ENCODE data around the gene ZNF732.
"Not testable (repeated sequence)": the region's sequence is repeated elsewhere in the genome, so short reads cannot be mapped to it uniquely, and the experiment has no call there.

ZNF732 gene

DNA sequence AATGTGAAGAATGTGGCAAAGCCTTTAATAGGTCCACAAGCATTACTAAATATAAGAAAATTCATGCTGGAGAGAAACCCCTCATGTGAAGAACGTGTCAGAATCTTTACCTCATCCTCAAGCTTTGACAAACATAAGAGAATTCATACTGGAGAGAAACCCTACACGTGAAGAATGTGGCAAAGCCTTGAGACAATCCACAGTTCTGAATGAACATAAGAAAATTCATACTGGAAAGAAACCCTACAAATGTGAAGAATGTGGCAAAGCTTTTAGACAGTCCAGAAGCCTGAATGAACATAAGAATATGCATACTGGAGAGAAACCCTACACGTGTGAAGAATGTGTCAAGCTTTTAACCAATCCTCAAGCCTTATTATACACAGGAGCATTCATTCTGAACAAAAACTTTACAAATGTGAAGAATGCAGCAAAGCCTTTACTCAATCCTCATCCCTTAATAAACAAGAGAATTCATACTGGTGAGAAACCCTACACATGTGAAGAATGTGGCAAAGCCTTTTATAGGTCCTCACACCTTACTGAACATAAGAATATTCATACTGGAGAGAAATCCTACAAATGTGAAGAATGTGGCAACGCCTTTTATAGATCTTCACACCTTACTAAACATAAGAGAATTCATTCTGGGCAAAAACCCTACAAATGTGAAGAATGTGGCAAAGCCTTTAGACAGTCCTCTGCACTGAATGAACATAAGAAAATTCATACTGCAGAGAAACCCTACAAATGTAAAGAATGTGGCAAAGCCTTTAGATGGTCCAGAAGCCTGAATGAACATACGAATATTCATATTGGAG lies 51.1 kb downstream of the ZNF732 start:
- no peak for DNase-seq (ENCODE audit: low read depth)

DNA sequence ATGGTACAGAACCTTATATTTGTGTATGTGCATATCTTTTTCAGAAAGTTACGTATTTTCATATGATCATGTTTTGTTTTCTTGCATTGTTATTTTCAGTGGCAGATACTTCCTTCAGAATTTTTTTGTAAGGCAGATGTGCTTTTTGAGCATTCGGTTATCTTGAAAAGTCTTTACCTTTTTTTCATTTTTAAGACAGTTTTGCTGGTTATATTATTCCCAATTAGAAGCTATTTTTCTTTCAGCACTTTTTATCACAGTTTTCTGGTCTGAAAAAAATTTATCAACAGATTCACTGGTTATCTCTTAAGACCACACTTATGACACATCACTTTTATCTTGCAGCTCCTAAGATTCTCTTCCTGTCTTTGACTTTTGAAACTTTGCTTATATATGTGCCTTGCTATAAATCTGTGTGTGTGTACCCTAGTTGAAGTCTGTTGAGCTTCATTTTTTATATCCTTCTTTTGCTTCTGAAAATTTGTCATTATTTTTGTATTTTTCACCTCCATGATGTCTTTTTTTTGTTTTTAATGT lies 53.1 kb downstream of the ZNF732 start:
- no peak for DNase-seq (ENCODE audit: low read depth)

DNA sequence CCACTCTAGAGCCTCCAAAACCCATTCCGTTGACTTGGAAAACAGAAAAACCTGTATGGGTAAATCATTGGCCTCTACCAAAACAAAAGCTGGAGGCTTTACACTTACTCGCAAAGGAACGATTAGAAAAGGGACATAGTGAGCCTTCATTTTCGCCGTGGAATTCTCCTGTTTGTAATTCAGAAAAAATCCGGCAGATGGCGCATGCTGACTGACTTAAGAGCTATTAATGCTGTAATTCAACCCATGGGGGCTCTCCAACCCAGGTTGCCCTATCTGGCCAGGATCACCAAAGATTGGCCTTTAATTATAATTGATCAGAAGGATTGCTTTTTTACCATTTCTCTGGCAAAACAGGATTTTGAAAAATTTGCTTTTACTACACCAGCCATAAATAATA lies 60.8 kb downstream of the ZNF732 start:
- DNase-seq (ENCODE audit: low read depth) = no peak

DNA sequence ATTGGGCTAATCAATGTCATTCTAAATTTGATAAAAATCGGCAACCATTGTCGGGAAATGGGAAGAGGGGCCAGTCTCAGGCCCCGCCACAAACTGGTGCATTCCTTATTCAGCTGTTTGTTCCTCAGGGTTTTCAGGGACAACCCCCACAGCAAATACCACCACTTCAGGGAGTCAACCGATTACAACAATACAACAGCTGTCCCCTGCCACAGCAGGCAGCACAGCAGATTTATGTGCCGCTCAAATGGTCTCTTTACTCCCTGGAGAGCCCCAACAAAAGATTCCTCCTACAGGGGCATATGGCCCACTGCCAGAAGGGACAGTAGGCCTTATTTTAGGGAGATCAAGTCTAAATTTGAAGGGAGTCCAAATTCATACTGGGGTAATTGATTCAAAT lies 61.8 kb downstream of the ZNF732 start:
- DNase-seq (ENCODE audit: low read depth) = no peak

DNA sequence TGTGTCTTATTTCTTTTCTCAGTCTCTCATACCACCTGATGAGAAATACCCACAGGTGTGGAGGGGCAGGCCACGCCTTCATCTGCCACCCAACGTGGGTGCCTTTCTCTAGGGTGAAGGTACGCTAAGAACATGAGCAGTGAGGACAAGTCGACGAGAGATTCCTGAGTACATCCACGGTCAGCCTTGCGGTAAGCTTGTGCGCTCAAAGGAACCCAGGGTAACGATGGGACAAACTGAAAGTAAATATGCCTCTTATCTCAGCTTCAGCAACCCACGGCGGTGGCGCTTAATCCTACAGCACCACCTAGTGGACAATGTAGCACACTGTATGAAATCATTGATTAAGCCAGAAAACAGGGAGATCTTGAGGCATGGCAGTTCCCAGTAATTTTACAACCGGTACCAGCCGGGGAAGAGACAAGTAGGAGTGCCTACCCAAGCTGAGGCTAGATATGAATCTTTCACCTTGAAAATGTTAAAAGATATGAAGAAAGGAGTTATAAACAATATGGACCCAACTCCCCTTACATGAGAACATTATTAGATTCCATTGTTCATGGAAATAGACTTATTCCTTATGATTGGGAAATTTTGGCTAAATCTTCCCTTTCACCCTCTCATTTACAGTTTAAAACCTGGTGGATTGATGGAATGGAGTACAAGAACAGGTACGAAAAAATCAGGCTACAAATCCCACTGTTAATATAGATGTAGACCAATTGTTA lies 63.0 kb downstream of the ZNF732 start:
- peak; percentile 8 for DNase-seq (ENCODE audit: low read depth)

DNA sequence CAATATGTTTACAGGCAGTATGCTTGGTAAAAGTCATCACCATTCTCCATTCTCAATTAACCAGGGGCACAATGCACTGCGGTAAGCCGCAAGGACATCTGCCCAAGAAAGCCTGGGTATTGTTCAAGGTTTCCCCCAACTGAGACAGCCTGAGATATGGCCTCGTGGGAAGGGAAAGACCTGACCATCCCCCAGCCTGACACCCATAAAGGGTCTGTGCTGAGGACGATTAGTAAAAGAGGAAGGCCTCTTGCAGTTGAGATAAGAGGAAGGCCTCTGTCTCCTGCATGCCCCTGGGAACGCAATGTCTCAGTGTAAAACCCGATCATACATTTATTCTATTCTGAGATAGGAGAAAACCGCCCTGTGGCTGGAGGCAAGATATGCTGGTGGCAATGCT lies 63.9 kb downstream of the ZNF732 start:
- not testable (repeated sequence) for DNase-seq (ENCODE audit: low read depth)

DNA sequence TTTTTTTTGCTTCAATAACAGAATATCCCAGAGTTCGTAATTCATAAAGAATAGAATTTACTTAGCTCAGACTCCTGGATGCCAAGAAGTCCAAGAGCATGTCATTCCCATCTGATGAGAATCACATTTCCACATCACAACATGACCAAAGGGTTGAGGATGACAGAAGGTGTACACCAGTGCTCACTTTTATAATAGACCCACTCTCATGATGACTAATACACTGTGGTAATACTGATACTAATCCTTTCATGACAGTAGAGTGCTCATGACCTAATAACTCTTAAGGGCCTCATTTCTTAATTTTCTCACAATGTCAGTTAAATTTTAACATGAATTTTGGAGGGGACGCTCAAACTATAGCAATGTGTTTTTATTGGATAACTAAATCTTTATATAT lies 69.2 kb downstream of the ZNF732 start:
- DNase-seq (ENCODE audit: low read depth) = no peak

DNA sequence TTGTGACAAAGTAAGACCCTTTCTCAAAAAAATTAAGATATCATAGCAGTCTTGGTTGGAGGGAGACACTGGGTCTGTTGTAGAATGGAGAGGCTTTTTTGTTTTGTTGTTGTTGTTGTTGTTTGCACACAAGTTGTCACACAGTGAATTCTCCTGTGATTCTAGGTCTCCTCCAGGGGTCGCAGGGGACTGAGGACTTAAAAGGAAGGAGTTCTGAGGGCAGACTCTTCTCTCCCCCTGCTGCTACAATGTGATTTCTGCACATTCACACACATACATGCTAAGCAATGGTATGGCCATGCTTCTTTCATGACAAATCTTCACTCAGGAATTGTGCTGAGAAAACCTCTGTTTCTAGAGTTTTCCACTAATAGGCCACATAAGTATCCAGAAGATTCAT lies 71.1 kb downstream of the ZNF732 start:
- no peak for DNase-seq (ENCODE audit: low read depth)

DNA sequence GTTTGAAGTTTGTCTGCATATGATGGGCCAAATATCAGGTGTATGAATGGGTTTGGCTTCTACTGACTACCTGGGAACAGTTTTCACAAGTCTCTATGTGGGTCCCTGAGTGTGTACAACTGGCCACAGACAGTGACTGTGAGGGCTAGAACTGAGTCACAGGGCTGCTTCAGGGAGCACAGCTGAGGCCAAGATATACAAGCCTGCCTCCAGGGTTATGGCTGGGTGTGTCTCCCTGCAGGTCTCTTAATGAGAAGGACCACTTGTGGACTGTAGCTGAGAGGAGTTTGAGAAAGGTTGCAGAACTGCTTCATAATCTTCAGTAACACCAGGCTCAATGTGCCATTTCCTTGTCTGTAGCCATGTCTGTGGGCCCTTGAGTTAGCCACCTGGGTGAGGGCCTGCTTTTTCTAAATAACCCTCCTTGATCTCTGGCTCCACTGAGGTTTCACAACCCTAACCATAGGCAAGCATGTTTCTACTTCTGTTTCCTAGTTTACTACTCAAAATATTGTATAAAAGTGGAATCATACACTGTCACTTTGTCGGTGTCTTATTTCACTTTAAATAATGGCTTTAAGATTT lies 81.3 kb downstream of the ZNF732 start:
- DNase-seq (ENCODE audit: low read depth) = no peak

Measured in GM04503 (cell line).